A673 (cell line): ENCODE measurements around the gene ALOXE3. TPM values are rescaled to one million over a fixed set of nuclear protein-coding genes. Genes with fewer than 3 reads are reported as not detected.

ENCODE experiments used
- BruUV-seq: library from RNA; stranded (reverse); fragments of 400-500 nt; replicated peaks from 2 replicates; lab custom pipeline; 2021; lab: Mats Ljungman, UMichigan
- CTCF ChIA-PET: fragments of 300-600 bp; sonication (Branson Sonifier 250); formaldehyde crosslinking; loops from one replicate; lab custom pipeline; 2022; ENCODE audit warnings: antibody characterized with exemption; lab: Charles Lee
- POLR2A ChIA-PET: fragments of 300-600 bp; sonication (Branson Sonifier 250); formaldehyde crosslinking; loops from one replicate; lab custom pipeline; 2022; ENCODE audit warnings: antibody characterized with exemption; ENCODE audit not compliant: low non-redundant PET; lab: Charles Lee
- DNase-seq: peaks from one replicate; pipeline ENCODE4 v3.0.0-alpha.2; 2015; ENCODE audit warnings: low spot score
- H3K27ac ChIP-seq: fragments of 200-600 bp; sonication (generic); 2 replicates; pipeline ENCODE4 v1.5.1; 2016; ENCODE audit warnings: mixed run types, low read depth, mild to moderate bottlenecking, mixed read lengths, antibody characterized with exemption, low read length; ENCODE audit not compliant: poor library complexity, severe bottlenecking
- H3K27me3 ChIP-seq: fragments of 200-600 bp; sonication (generic); replicated peaks from 2 replicates; pipeline ENCODE4 v1.6.1; 2017; ENCODE audit warnings: mixed run types, low read depth, mild to moderate bottlenecking, mixed read lengths, antibody characterized with exemption, low read length; ENCODE audit not compliant: insufficient read depth, poor library complexity
- H3K36me3 ChIP-seq: fragments of 200-600 bp; sonication (generic); 2 replicates; pipeline ENCODE4 v1.6.1; 2016; ENCODE audit warnings: mixed run types, mild to moderate bottlenecking, mixed read lengths, antibody characterized with exemption, low read length; ENCODE audit not compliant: insufficient read depth, poor library complexity, severe bottlenecking
- H3K4me1 ChIP-seq: fragments of 200-600 bp; sonication (generic); 2 replicates; pipeline ENCODE4 v1.6.1; 2017; ENCODE audit warnings: mixed run types, mild to moderate bottlenecking, mixed read lengths, antibody characterized with exemption, low read length; ENCODE audit not compliant: insufficient read depth, poor library complexity, severe bottlenecking
- H3K4me3 ChIP-seq: fragments of 200-600 bp; sonication (generic); 2 replicates; pipeline ENCODE4 v1.5.1; 2016; ENCODE audit warnings: low read depth, mixed run types, mild to moderate bottlenecking, mixed read lengths, low read length; ENCODE audit not compliant: poor library complexity, severe bottlenecking
- H3K9me3 ChIP-seq: fragments of 200-600 bp; sonication (generic); 2 replicates; pipeline ENCODE4 v1.6.1; 2016; ENCODE audit warnings: mixed run types, low read depth, mild to moderate bottlenecking, mixed read lengths, antibody characterized with exemption, low read length; ENCODE audit not compliant: poor library complexity, severe bottlenecking
- EZH2 ChIP-seq: fragments of 200-600 bp; sonication (generic); IDR thresholded peaks from 2 replicates; pipeline ENCODE4 v1.6.1; 2017; ENCODE audit warnings: borderline replicate concordance, low read depth, mild to moderate bottlenecking, mixed read lengths, antibody characterized with exemption, low read length; ENCODE audit not compliant: poor library complexity, severe bottlenecking
- intact Hi-C: fragments of 100-400 bp; cut with micrococcal nuclease; formaldehyde crosslinking; loops from one replicate; pipeline ENCODE4 v1.10.0; 2022; ENCODE audit not compliant: unreplicated experiment
- total RNA-seq: library from RNA; stranded (reverse); gene quantifications from 2 replicates; pipeline ENCODE4 v1.2.3, GENCODE V29; 2021
- TF ChIP-seq, protein P1 (sequence below): fragments of 300-800, 200-600 bp; sonication (generic); conservative IDR thresholded peaks from 2 replicates; pipeline ENCODE4 v1.5.1; 2017; ENCODE audit warnings: low read depth, mild to moderate bottlenecking, antibody characterized with exemption, low read length, moderate library complexity, mixed read lengths

ALOXE3 gene
- total RNA-seq, 1 experiment from 2014 or later, result not detected

DNA sequence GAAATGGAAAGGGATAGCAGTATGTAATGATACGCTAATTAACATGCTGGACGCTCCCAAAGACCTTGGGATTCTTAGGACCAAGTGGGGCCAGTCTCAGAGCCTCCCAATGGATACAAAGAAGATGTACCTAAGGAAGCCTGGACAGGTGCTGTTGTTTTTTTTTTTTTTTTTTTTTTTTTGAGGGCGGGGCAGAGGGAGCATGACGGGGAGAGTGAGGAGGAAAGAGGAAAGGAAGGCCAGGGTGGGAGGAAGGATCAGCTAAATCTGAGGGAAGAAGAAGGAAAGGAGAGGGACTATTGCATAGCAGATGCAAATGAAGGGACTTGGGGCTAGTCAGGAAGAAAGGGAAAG is 41.9 kb upstream of the ALOXE3 start:
- H3K27ac ChIP-seq, result no peak overlapping the region
- TF ChIP-seq EZH2, result no peak
- TF ChIP-seq, protein P1, sequence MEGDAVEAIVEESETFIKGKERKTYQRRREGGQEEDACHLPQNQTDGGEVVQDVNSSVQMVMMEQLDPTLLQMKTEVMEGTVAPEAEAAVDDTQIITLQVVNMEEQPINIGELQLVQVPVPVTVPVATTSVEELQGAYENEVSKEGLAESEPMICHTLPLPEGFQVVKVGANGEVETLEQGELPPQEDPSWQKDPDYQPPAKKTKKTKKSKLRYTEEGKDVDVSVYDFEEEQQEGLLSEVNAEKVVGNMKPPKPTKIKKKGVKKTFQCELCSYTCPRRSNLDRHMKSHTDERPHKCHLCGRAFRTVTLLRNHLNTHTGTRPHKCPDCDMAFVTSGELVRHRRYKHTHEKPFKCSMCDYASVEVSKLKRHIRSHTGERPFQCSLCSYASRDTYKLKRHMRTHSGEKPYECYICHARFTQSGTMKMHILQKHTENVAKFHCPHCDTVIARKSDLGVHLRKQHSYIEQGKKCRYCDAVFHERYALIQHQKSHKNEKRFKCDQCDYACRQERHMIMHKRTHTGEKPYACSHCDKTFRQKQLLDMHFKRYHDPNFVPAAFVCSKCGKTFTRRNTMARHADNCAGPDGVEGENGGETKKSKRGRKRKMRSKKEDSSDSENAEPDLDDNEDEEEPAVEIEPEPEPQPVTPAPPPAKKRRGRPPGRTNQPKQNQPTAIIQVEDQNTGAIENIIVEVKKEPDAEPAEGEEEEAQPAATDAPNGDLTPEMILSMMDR, result no peak
- no TSS peak for BruUV-seq
- CTCF ChIA-PET, result no interaction called here
- POLR2A ChIA-PET, result no interaction called here
- no peaks in the 10 kb centered on the region for H3K27me3 ChIP-seq
- H3K36me3 ChIP-seq, result peaks cover 22% of the 10 kb centered on the region
- no peak overlapping the region for H3K4me3 ChIP-seq
- no peak for DNase-seq
- intact Hi-C loops, result no loop called here
- no peaks in the 10 kb centered on the region for H3K9me3 ChIP-seq
- H3K4me1 ChIP-seq, result peaks cover 39% of the 10 kb centered on the region

- H3K4me1 ChIP-seq, result peaks cover 43% of the 10 kb centered on the region
- POLR2A ChIA-PET, result no interaction called here
- no TSS peak for BruUV-seq
- CTCF ChIA-PET, result no interaction called here
- TF ChIP-seq, protein P1, result no peak
- no peak for TF ChIP-seq EZH2
- H3K27ac ChIP-seq, result peak overlapping the region; percentile 18
- H3K4me3 ChIP-seq, result no peak overlapping the region
- no peak for DNase-seq
- H3K27me3 ChIP-seq, result no peaks in the 10 kb centered on the region
- no peaks in the 10 kb centered on the region for H3K9me3 ChIP-seq
- intact Hi-C loops, result no loop called here
- H3K36me3 ChIP-seq, result peaks cover 22% of the 10 kb centered on the region
Measured at GRCh38 chr17:8159459-8160223, 41.3 kb upstream of the ALOXE3 start.

- TF ChIP-seq, protein P1, result no peak
- no peak for TF ChIP-seq EZH2
- no peak for DNase-seq
- CTCF ChIA-PET, result interaction anchor here (1.0 kb wide), 1 partner anchor 14 kb away, joined by 4 read pairs; no protein-coding TSS in a partner anchor
- POLR2A ChIA-PET, result interaction anchor here (1.0 kb wide), 1 partner anchor 14 kb away, joined by 3 read pairs; no protein-coding TSS in a partner anchor
- Histone ChIP-seq H3K9me3 (no peaks in the 10 kb centered on the region), H3K4me3 (no peak overlapping the region), H3K36me3 (peaks cover 22% of the 10 kb centered on the region), H3K27ac (no peak overlapping the region), H3K27me3 (no peaks in the 10 kb centered on the region), H3K4me1 (peaks cover 41% of the 10 kb centered on the region)
- no TSS peak for BruUV-seq
- intact Hi-C loops, result no loop called here
Measured at GRCh38 chr17:8159032-8159400, 40.7 kb upstream of the ALOXE3 start.
